Activated naive CD4-positive, alpha-beta T cell (primary cell): ENCODE measurements around the gene PLEKHA3.
"Not testable (repeated sequence)": the region's sequence is repeated elsewhere in the genome, so short reads cannot be mapped to it uniquely, and the experiment has no call there.

Experiments
- DNase-seq, 4 experiments: peaks; one replicate each; lab custom pipeline; 2025; lab: John Stamatoyannopoulos, UW

PLEKHA3 gene

GRCh38 chr2:178522950-178523595, 42.8 kb downstream of the PLEKHA3 start:
- DNase-seq: peak; percentile 45 to 75 (median 50)

GRCh38 chr2:178523596-178524134, 43.4 kb downstream of the PLEKHA3 start:
- DNase-seq: no peak

- DNase-seq: not testable (repeated sequence)
Measured at GRCh38 chr2:178525010-178525409, 44.8 kb downstream of the PLEKHA3 start.

- not testable (repeated sequence) for DNase-seq
Measured at GRCh38 chr2:178525460-178525859, 45.2 kb downstream of the PLEKHA3 start.

- no peak for DNase-seq
Measured at GRCh38 chr2:178526256-178526655, 46.0 kb downstream of the PLEKHA3 start.

GRCh38 chr2:178527592-178527991, 47.3 kb downstream of the PLEKHA3 start:
- DNase-seq: no peak

- no peak for DNase-seq
Measured at GRCh38 chr2:178528647-178529046, 48.4 kb downstream of the PLEKHA3 start.

- no peak for DNase-seq
Measured at GRCh38 chr2:178529194-178529593, 48.9 kb downstream of the PLEKHA3 start.

GRCh38 chr2:178530131-178530530, 49.9 kb downstream of the PLEKHA3 start:
- no peak for DNase-seq

- DNase-seq: no peak
Measured at GRCh38 chr2:178530625-178531142, 50.4 kb downstream of the PLEKHA3 start.

- no peak for DNase-seq
Measured at GRCh38 chr2:178531168-178531567, 50.9 kb downstream of the PLEKHA3 start.

GRCh38 chr2:178536037-178536436, 55.8 kb downstream of the PLEKHA3 start:
- DNase-seq: no peak

GRCh38 chr2:178542161-178542560, 61.9 kb downstream of the PLEKHA3 start:
- DNase-seq: no peak

- no peak for DNase-seq
Measured at GRCh38 chr2:178542569-178542968, 62.3 kb downstream of the PLEKHA3 start.

- DNase-seq: no peak
Measured at GRCh38 chr2:178550352-178550751, 70.1 kb downstream of the PLEKHA3 start.

- no peak for DNase-seq
Measured at GRCh38 chr2:178553047-178553446, 72.8 kb downstream of the PLEKHA3 start.
